Middle frontal gyrus (tissue), 1 donor: ENCODE data around the gene ACTL8.

Experiments
- DNase-seq: peaks from one replicate; pipeline ENCODE4 v3.0.0-alpha.2; 2015; ENCODE audit warnings: low spot score; ENCODE audit errors: extremely low spot score

The ACTL8 gene, protein sequence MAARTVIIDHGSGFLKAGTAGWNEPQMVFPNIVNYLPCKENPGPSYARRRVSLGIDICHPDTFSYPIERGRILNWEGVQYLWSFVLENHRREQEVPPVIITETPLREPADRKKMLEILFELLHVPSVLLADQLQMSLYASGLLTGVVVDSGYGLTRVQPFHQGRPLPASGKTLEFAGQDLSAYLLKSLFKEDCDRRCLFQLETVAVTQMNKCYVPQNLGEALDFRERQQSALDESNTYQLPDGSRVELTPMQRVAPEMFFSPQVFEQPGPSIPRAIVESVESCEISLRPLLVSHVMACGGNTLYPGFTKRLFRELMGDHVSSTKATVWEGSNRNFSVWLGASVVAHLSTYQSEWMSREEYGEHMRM

DNA sequence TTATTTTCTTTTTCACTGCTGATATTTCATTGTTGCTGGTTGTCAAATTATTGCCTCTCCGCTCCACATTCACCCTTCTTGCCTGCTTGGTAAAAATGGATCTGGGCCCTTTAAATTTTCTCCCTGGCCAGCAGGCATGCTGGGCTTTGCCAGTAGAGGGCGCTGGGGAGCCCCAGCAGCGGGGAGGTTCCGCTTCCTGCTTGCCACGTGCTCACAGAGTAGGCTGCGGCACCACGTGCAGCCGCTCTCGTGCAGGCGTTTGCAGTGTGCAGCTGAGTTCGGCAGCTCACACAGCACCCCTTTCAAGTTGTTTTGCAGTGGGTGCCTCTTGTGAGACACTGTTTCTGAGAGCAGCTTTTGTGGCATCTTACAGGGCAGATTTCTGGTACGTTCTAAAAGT lies at the start of gene ACTL8:
ACTL8 (plus strand) TSS at position 214 of the 400 bp plus-strand sequence. CDS start 67,676 bp downstream, outside the sequence.
- no peak for DNase-seq

DNA sequence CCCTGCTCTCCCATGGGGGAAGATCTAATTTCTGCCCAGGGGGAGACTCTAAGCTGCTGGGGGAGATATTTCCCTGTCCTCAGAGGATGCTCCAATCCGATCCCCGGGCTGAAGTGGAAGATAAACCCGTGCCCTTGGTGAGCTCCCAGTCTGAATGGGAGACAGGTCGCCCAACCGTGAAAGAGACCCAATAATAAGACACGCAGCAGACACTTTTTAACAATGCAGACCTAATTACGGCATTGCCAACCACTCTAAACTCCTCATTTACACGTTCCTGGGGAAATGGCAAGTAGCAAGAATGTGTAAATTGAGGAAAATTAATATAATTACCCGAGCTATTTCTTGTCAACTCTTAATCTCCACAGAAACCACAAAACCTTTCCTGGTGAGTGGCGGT lies 48.7 kb upstream of the ACTL8 start:
- DNase-seq: no peak

DNA sequence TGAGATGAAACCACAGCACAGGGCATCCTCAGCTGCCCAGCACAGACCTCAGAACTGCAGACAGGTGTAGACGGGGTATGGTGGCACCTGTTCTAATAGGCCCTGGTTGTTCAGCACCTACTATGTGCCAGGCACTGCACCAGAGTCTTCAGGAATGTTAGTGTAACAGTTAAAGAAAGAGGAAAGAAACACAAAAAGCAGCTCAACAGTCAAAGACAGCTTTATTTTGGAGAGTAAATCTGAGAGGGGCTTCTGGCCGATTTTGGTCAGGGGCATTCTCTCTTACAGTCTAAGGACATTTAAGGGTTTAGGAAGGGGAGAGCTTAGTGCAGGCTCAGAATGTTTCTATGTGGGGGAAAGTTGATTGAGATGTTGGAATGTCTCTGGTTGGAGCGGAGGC lies 45.2 kb upstream of the ACTL8 start:
- DNase-seq: no peak

DNA sequence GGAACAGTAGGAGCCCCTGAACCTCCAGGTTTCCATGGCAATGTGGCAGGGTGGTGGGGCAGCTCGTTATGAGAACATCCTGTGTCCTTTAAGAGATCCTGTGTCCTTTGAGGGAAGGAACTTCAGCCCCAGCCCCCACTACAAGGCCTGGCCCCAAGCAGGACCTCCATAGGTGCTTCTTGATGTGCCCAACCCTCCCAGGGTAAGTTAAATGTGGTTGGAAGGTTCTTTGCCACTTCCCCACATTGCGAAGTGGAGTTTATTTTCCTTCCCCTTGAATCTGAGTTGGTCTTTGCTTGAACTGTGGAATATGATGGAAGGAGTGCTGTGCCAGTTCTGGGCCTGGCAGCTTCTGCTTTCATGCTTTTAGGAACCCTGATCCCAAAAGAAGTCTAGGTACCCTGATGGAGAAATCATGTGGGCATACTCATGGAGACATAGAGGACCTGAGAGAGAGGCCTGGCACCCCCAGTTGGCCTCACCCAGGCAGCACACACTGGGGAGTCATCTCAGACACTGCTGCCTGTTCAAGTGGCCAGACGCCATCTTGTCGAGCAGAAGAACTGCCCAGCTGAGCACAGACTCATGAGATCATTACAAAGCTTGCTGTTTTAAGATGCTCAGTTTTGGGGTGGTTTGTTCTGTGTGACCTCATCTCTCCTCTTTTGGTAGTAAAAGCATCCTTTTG lies 44.1 kb upstream of the ACTL8 start:
- DNase-seq: no peak

DNA sequence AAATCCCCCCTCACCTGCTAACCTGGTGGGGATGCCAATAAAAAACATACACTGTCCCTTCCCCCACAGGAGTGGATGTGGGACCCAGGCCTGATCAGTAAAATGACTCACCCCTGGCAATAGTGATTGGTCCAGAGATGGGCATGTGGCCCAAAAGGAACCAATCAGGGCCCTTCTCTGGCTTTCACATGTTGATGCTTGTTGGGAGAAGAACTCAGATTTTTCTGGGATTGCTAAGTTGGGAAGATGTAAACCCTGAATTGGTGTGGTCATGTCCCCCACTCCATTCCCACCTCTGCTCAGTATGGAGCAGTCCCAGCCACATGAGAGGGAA lies 43.6 kb upstream of the ACTL8 start:
- no peak for DNase-seq

DNA sequence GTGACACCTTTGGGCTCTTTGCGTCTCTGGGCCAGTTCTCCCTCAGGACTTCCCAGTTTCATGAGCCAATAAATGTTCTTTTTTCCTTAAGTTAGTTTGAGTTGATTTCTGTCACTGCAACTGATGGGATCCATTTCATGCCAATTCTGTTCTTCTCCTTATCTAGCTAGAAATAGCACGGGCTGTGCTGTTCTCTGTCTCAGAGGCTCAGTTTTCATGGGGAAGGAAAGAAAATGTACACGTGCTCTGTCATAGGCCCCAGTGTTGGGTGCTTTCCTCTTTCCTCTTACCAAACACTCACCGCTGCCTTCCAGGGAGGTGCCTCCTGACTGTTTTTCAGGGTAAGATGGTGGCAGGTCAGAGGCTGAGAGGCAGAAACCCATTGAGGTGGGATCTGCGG lies 43.2 kb upstream of the ACTL8 start:
- DNase-seq: no peak

DNA sequence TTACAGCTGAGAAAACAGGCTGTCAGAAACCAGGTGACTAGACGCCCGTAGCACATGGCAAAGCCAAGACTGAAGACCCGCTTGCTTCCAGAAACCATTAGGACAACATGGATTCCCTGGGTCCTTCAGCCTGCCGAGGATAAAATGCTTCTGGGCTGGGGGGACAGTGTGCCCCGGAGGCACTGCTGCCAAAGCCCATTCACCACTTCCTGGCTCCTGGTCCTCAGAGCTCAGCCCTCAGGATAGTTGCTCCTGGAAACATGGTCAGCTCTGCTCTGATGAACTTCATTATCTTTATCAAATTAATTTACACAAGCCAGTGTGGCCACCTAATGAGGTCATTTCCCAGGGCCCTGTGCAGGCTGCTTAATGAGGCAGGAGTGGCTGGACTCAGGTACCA lies 41.1 kb upstream of the ACTL8 start:
- DNase-seq: no peak

DNA sequence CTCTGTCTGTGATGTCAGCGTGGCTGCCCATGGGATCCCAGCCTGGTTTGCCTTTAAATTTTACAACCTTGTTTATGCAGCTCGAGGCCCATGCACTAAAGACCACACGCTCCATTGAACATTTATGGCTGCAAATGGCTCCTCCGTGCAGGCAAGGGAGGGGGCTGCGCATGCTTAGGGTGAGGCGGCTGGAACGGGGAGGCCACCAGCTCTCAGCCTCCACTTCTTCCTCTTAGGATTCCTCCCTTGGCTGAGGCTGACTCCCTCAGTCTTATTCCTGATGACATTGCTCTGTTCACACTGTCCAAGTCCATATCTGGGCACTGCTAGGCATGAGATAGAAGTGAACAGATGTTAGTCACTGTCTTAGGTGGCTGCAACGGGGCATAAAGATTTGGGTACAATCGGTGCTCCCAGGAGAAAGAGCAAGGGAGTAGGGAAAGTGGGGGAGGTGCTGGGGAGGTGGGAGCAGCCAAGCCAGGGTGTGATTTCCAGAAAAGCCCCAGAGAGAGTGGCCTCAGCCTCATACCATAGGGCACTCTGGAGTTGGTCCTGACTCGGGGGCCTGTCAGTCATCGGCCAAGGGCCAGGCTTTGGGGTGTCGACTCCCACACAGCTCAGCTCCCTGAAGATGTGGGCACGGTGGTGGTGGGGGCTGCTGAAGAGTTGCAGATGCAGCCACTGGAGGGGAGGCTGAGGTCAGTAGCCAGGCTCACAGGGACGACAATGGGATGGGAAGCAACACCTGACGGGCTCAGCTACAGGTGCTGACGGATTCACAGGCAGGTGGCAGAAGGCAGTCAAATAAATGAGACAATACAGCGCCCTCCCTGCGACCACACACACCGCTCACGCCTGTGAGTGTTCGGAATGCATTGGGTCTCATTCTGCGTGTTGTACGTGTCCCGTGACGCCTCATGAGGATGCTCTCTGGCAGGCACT lies 37.3 kb upstream of the ACTL8 start:
- no peak for DNase-seq

DNA sequence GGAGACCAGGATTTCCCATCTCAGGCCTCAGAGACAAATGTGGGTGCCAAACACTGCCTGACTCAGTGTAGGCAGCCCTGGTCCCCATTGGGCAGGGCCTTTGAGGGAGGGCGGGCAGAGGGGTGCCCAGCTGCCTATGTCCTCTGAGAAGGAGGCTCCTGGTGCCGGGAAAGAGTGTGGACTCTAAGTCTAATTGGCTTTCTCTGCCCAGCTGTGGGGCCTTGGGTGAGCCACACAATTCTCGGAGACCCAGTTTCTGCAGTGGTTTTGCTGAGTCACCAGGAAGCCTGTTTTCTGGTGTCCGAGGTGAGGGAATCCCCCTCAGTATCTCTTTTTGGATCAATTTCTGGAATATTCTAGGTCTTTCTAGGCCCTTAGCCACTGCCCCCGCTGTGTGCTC lies 35.3 kb upstream of the ACTL8 start:
- no peak for DNase-seq

DNA sequence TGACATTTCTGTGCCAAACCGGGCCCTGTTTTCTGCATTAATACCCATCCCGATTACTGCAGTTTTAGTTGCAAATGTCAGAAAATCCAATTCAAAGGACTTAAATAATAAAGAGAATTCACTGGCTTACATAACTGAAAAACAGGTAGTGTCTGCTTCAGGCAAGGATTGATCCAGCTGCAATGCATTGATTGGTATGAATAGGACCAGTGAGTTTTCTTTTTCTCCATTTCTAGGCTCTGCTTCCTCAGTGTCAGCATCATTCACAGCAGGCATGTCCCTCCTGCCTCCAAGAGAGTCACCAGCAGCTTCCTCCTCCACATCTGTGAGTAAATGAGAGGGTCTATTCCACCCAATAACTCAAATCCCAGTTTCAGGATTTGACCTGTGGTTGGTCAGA lies 33.7 kb upstream of the ACTL8 start:
- no peak for DNase-seq

DNA sequence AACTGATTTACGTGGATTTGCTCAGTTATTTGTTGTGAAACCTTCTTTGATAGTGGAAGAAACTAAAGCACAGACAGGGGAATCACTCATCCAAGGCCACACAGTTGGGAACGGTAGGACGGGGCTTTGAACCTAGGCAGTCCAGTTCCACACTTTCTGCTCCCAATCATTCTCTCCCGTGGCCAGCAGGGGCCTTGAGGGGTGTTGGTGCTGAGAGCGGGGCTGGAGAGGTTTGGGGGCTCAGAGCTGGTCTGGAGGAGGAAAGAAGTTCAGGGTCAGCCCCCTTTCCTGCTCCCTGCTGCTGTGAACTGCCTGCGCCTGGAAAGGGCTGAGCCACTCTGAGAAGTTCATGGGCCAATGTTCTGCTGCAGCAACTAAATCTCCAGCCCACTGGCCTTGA lies 31.4 kb upstream of the ACTL8 start:
- DNase-seq: no peak

DNA sequence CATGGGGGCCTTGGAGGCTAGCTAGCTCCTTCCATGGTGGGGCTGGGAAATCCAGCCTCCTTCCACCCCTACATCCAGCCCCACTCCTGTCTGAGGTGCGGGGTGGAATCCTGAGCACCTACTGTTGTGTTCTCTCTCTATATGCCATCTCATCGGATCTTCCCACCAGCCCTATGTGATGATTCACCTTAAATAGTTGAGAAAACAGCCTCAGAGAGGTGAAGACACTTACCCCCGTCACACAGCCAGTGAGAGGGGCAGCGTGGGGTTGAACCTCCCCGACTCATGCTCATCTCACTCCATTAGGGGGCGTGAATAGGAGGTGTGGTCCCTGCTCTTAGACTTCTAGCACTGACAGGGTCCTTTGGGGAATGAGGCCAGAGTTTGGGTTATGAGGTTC lies 31.0 kb upstream of the ACTL8 start:
- DNase-seq: no peak

DNA sequence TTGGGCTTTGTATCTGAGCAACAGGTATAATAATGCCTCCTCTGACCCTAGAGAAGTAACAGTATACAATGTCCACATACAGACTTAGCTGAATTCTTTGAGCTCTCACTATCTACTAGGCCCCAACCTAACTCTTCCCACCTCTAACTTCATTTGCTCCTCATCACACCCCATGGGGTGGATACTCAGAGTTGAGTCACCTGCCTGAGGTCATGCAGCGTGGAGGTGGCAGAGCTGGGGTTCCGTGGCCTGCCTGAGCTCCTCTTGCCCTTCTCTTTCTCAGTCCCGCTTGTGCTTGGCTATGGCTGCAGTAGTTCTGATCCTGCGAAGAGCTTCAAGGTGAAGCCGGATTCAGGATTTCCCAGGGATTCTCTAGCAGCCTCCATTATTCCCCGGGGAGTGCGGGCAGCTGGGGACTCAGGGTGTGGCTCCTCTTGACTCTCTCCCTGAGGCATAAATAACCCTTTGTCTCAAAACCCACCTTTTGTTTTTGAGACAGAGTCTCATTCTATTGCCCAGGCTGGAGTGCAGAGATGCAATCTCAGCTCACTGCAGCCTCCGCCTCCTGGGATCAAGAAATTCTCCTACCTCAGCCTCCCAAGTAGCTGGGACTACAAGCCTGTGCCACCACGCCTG lies 29.9 kb upstream of the ACTL8 start:
- no peak for DNase-seq

DNA sequence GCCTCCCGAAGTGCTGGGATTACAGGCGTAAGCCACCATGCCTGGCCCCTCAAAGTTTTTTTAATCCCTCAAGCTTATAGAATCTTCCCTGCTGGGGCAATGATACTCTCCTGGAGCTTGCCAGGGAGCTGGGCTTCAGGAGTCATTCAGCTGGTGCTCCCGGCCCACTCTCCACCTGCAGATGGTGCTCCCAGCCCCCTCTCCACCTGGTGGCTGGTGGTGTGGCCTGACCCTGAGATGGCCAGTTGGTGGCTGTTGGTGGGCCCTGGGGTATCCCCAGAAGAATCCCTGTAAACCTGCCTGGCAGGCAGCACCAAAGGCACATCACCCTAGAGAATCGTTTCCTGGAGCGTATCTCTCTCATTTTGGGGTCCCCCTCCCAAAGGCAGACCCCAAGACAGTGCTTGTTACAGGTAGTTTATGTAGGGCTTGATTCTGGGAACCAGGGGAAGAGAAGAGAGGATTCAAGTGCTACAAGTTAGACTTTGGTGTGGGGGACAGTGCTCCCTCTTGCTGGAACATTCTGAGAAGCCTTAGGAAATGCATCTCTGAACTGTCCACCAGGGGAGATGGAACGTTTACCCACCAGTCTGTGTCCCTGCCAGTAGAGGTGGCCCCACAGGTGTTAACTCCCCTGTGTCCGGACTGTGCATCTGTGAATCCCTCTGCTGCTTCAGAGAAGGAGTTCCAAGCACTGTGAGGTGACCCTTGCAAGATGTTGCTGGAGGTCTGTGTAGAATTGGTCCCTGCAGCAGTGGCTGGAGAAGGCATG lies 29.1 kb upstream of the ACTL8 start:
- no peak for DNase-seq

DNA sequence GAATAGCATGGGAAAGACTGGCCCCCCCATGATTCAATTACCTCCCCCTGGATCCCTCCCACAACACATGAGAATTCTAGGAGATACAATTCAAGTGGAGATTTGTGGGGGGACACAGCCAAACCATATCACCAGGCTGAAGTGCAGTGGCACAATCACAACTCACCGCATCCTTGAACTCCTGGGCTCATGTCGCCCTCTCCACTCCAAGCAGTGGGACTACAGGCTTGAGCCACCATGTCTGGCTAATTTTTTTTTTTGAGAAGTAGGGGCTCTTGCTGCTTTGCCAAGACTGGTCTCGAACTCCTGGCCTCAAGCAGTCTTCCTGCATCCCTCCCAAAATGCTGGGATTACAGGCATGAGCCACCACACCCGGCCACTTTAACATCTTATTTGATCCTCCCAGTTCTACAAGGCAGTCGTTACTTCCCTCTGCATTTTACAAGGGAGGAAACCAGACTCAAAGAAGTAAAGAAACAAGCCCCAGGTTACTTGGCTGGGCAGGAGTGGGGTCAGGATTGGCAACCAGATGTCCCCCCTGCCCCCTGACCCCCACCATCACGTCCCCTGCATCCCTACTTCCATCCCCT lies 26.9 kb upstream of the ACTL8 start:
- no peak for DNase-seq

DNA sequence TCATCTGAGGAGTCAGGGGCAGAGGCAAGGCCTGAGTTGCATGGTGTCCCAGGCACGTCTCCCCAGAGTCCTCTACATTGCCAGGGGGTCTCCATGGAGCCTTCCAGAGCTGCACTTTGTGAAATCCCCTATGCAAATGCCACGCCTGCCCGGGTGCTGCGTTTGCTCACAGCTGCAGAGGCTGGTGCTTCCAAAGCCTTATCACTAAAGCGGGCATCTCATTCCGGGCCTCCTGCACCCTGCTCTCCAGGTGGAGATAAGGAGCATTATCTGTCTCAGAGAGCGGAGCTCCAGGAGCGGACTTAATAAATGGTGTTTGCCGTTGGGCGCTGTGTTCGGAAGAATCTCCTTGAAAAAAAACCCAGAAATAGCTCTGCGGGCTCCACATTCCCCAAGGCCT lies 25.9 kb upstream of the ACTL8 start:
- no peak for DNase-seq

DNA sequence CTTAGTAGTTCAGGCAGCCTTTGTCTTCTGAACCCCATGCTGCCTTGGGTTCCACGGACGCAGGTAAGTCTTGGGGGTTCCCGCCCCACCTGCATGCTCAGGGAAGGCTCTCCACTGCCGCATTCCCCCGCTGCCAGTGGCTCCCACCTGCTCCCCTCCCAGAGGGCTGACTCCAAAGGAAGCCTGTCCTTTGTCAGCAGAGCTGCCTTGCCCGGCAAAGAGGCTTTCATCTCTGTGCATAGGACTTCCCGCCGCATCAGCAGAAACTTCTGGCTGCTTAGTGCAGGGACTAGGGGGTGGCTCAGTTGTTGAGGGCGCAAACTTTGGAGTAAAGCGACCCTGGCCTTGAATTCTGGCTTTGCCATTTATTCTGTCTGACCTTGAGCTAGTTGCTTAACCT lies 25.2 kb upstream of the ACTL8 start:
- DNase-seq: no peak

DNA sequence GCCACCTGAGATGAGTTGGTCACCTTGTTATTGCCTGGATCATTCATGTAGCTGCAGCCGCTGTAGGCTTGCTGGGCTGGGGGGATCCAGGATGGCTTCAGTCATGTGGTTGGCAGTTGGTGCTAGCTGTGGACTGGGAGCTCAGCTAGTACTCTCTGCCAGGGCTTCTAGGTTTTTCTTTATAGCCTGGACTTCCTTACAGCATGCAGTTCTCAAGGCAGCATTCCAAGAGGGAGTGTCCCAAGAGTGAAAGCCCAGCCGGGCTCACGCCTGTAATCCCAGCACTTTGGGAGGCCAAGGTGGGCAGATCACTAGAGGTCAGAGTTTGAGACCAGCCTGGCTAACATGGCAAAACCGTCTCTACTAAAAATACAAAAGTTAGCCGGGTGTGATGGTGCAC lies 23.7 kb upstream of the ACTL8 start:
- no peak for DNase-seq

DNA sequence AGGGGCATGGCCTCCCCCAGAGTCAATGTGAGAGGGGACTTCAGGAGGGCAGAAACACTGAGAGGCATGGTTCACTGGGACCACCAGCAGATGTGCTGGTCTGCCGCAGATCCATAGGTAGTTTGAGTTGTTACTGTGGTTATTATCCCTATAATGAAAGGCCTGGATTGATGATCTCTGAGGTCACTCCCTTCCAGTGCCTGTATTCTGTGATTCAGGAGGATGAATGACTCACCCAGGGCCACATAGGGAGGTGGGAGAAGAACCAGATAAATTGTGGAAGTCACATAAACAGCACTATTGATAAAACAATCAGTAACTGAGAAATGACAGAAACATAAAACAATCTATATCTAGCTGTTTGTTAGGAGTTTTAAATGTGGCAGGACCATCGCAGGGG lies 22.7 kb upstream of the ACTL8 start:
- no peak for DNase-seq

DNA sequence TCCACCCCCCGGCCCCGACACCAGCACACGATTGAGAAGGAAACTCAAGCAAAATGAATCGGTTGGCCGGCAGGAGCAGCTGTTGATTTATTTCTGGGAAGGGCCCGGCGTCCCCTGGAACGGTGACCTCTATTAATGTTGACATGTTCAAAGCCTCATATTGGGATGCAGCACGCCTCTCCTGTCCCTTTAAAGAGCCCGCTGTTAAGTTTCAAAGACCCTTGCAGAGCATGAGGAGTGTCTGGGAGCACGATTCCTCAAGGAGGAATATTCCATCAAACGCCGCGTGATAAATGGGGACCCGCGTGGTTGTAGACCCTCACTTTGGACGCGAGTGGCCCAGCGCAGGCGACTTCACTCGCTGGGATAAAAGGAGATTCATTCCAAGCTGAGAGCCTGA lies 21.5 kb upstream of the ACTL8 start:
- DNase-seq: no peak

DNA sequence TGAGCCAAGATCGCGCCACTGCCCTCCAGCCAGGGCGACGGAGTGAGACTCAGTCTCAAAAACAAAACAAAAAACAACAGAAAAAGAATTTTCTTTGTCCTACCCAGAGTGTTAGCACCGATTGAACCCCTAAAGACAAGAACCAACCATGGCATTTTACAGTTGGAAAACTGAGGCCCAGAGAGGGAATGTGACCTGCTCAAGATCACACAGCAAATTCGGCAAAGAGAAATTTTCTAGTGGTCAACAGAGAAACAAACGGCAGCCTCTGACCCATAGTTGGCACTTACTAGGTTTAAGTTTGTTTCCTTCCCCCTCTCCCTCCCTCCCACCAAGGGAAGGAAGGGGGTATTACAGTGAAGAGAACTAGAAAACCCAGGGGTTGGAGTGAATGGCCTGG lies 20.5 kb upstream of the ACTL8 start:
- no peak for DNase-seq
